CD4-positive, alpha-beta memory T cell (primary cell): ENCODE measurements around the gene SLC22A4. TPM values are rescaled to one million over a fixed set of nuclear protein-coding genes. Genes with fewer than 3 reads are reported as not detected.

Experiments used
- CTCF ChIA-PET: fragments of 350-600 bp; sonication (Branson Sonifier 250); formaldehyde crosslinking; loops from one replicate; lab custom pipeline; 2021; ENCODE audit warnings: inconsistent platforms; ENCODE audit not compliant: partially characterized antibody; lab: Charles Lee
- POLR2A ChIA-PET: fragments of 350-600 bp; sonication (Branson Sonifier 250); formaldehyde crosslinking; loops from one replicate; lab custom pipeline; 2021; ENCODE audit not compliant: partially characterized antibody; lab: Charles Lee
- DNase-seq, 5 donors: peaks; one replicate each; pipeline versions ENCODE4 v3.0.0 to v3.0.0-alpha.2; 2020 to 2022; ENCODE audit warnings: mixed read lengths in 1 of 5
- H3K27ac ChIP-seq: one replicate; pipeline ENCODE4 v1.7.0; 2013; ENCODE audit warnings: low read depth, low read length
- H3K27me3 ChIP-seq: 2 replicates; pipeline ENCODE4 v1.7.0; 2013; ENCODE audit warnings: mild to moderate bottlenecking, low read length, moderate library complexity; ENCODE audit not compliant: insufficient read depth
- H3K36me3 ChIP-seq: 2 replicates; pipeline ENCODE4 v1.7.0; 2013; ENCODE audit warnings: mild to moderate bottlenecking, low read length, moderate library complexity; ENCODE audit not compliant: insufficient read depth
- H3K4me1 ChIP-seq: 2 replicates; pipeline ENCODE4 v1.7.0; 2013; ENCODE audit warnings: mild to moderate bottlenecking, low read length, moderate library complexity; ENCODE audit not compliant: insufficient read depth
- H3K4me3 ChIP-seq, 2 donors: one replicate each; pipeline ENCODE4 v1.7.0; 2013; ENCODE audit warnings: low read length in 2 of 2, mild to moderate bottlenecking in 1 of 2
- H3K9me3 ChIP-seq, 2 donors: one replicate each; pipeline ENCODE4 v1.7.0; 2013; ENCODE audit warnings: low read length in 2 of 2, control low read depth in 1 of 2; ENCODE audit not compliant: control insufficient read depth in 1 of 2
- H3K27ac Mint-ChIP-seq, 7 donors: one replicate each; pipeline ENCODE4 v1.8.0; 2020 to 2021; ENCODE audit warnings: mixed read lengths in 7 of 7, mild to moderate bottlenecking in 6 of 7, inconsistent platforms in 3 of 7, moderate library complexity in 3 of 7
- H3K27me3 Mint-ChIP-seq, 2 donors: one replicate each; pipeline ENCODE4 v1.8.0; 2020 to 2021; ENCODE audit warnings: mixed read lengths in 2 of 2
- H3K36me3 Mint-ChIP-seq, 2 donors: one replicate each; pipeline ENCODE4 v1.8.0; 2020 to 2021; ENCODE audit warnings: mixed read lengths in 2 of 2, inconsistent platforms in 1 of 2, mild to moderate bottlenecking in 1 of 2
- H3K4me1 Mint-ChIP-seq, 4 donors: one replicate each; pipeline ENCODE4 v1.8.0; 2020 to 2021; ENCODE audit warnings: mixed read lengths in 4 of 4, mild to moderate bottlenecking in 1 of 4
- H3K4me3 Mint-ChIP-seq, 8 donors: one replicate each; pipeline ENCODE4 v1.8.0; 2020 to 2021; ENCODE audit warnings: mixed read lengths in 8 of 8, mild to moderate bottlenecking in 7 of 8, moderate library complexity in 6 of 8, inconsistent platforms in 3 of 8
- H3K9me3 Mint-ChIP-seq, 8 donors: one replicate each; pipeline ENCODE4 v1.8.0; 2020 to 2021; ENCODE audit warnings: mixed read lengths in 8 of 8, mild to moderate bottlenecking in 5 of 8, inconsistent platforms in 3 of 8, moderate library complexity in 1 of 8
- intact Hi-C: fragments of 100-400 bp; cut with micrococcal nuclease; formaldehyde crosslinking; loops from one replicate; pipeline ENCODE4 v1.15.1; 2023
- polyA plus RNA-seq, 2 donors: library from polyadenylated mRNA; unstranded; fragments of 300-500 nt; fragmentation: Illumina TruSeq; gene quantifications; one replicate each; pipeline ENCODE4 v1.2.3, GENCODE V29; 2021
- total RNA-seq, 2 experiments: library from RNA; stranded (reverse); gene quantifications; one replicate each; pipeline ENCODE4 v1.2.3, GENCODE V29; 2021

SLC22A4 gene
- total and polyA plus RNA-seq, 4 experiments from 2014 or later, result 0.22 TPM; not detected in 3

- Mint-ChIP-seq H3K27me3 (no peaks in the 10 kb centered on the region), H3K36me3 (peaks cover 0 to 2% of the 10 kb centered on the region in 2 donors), H3K9me3 (no peaks in the 10 kb centered on the region), H3K4me1 (peaks cover 13 to 32% (median 26%) of the 10 kb centered on the region in 4 donors), H3K27ac (no peak overlapping the region), H3K4me3 (peak overlapping the region in 1 of 8 donors; percentile 32)
- Histone ChIP-seq H3K4me1 (peaks cover 31% of the 10 kb centered on the region), H3K27me3 (no peaks in the 10 kb centered on the region), H3K36me3 (no peaks in the 10 kb centered on the region), H3K9me3 (no peaks in the 10 kb centered on the region), H3K4me3 (no peak overlapping the region), H3K27ac (no peak overlapping the region)
- POLR2A ChIA-PET, result no interaction called here
- DNase-seq, result no peak
- intact Hi-C loops, result no loop called here
- CTCF ChIA-PET, result interaction anchor here (1.1 to 1.7 kb wide), 4 partner anchors 8 to 128 kb away, joined by 3 to 5 read pairs (median 4); no protein-coding TSS in a partner anchor
Measured at GRCh38 chr5:132372542-132372941, 78.3 kb downstream of the SLC22A4 start.

- POLR2A ChIA-PET, result no interaction called here
- H3K27ac Mint-ChIP-seq, result no peak overlapping the region
- H3K36me3 ChIP-seq, result no peaks in the 10 kb centered on the region
Measured at GRCh38 chr5:132375957-132376356, 81.8 kb downstream of the SLC22A4 start.

GRCh38 chr5:132376694-132377641, 82.8 kb downstream of the SLC22A4 start:
- no peaks in the 10 kb centered on the region for H3K36me3 Mint-ChIP-seq
- no peaks in the 10 kb centered on the region for H3K36me3 ChIP-seq
- CTCF ChIA-PET, result interaction anchor here (2.3 kb wide), 1 partner anchor 123 kb away, joined by 15 read pairs; no protein-coding TSS in a partner anchor
- no peaks in the 10 kb centered on the region for H3K27me3 ChIP-seq
- H3K9me3 Mint-ChIP-seq, result no peaks in the 10 kb centered on the region
- no peak overlapping the region for H3K27ac ChIP-seq
- H3K9me3 ChIP-seq, result no peaks in the 10 kb centered on the region
- no peak for DNase-seq
- H3K4me1 Mint-ChIP-seq, result peaks cover 0 to 8% (median 5%) of the 10 kb centered on the region in 4 donors
- H3K4me3 Mint-ChIP-seq, result no peak overlapping the region
- H3K4me1 ChIP-seq, result peaks cover 8% of the 10 kb centered on the region
- intact Hi-C loops, result no loop called here
- no peak overlapping the region for H3K4me3 ChIP-seq
- no peak overlapping the region for H3K27ac Mint-ChIP-seq
- POLR2A ChIA-PET, result no interaction called here
- no peaks in the 10 kb centered on the region for H3K27me3 Mint-ChIP-seq

More at GRCh38 chr5:132375957-132376356, 81.8 kb downstream of the SLC22A4 start:
- CTCF ChIA-PET, result interaction anchor here (1.0 kb wide), 1 partner anchor 104 kb away, joined by 3 read pairs; no protein-coding TSS in a partner anchor
- no peaks in the 10 kb centered on the region for H3K9me3 ChIP-seq
- no peak for DNase-seq
- no peaks in the 10 kb centered on the region for H3K36me3 Mint-ChIP-seq
- no peaks in the 10 kb centered on the region for H3K9me3 Mint-ChIP-seq
- no peak overlapping the region for H3K27ac ChIP-seq
- no peak overlapping the region for H3K4me3 ChIP-seq
- intact Hi-C loops, result no loop called here
- peaks cover 8 to 18% (median 14%) of the 10 kb centered on the region in 4 donors for H3K4me1 Mint-ChIP-seq
- H3K27me3 Mint-ChIP-seq, result no peaks in the 10 kb centered on the region
- peaks cover 16% of the 10 kb centered on the region for H3K4me1 ChIP-seq
- no peak overlapping the region for H3K4me3 Mint-ChIP-seq
- no peaks in the 10 kb centered on the region for H3K27me3 ChIP-seq

GRCh38 chr5:132377738-132378137, 83.5 kb downstream of the SLC22A4 start:
- no peak for DNase-seq
- Mint-ChIP-seq H3K9me3 (no peaks in the 10 kb centered on the region), H3K27ac (no peak overlapping the region), H3K4me1 (peaks cover 0 to 3% (median 1%) of the 10 kb centered on the region in 4 donors), H3K4me3 (no peak overlapping the region), H3K27me3 (no peaks in the 10 kb centered on the region), H3K36me3 (no peaks in the 10 kb centered on the region)
- ChIA-PET POLR2A (interaction anchor here (1.3 kb wide), 1 partner anchor 9 kb away, joined by 3 read pairs; no protein-coding TSS in a partner anchor), CTCF (interaction anchor here (2.3 kb wide), 1 partner anchor 122 kb away, joined by 15 read pairs; no protein-coding TSS in a partner anchor)
- H3K27me3 ChIP-seq, result no peaks in the 10 kb centered on the region
- no peaks in the 10 kb centered on the region for H3K9me3 ChIP-seq
- no peaks in the 10 kb centered on the region for H3K36me3 ChIP-seq
- H3K4me3 ChIP-seq, result no peak overlapping the region
- H3K27ac ChIP-seq, result no peak overlapping the region
- peaks cover under 1% of the 10 kb centered on the region for H3K4me1 ChIP-seq
- intact Hi-C loops, result no loop called here

- Histone ChIP-seq H3K27me3 (no peaks in the 10 kb centered on the region), H3K27ac (no peak overlapping the region), H3K4me1 (no peaks in the 10 kb centered on the region), H3K36me3 (no peaks in the 10 kb centered on the region), H3K4me3 (no peak overlapping the region), H3K9me3 (no peaks in the 10 kb centered on the region)
- Mint-ChIP-seq H3K36me3 (no peaks in the 10 kb centered on the region), H3K4me1 (peaks cover 0 to 3% (median 0%) of the 10 kb centered on the region in 4 donors), H3K27ac (peak overlapping the region in 1 of 7 donors; percentile 35), H3K27me3 (no peaks in the 10 kb centered on the region), H3K4me3 (no peak overlapping the region), H3K9me3 (no peaks in the 10 kb centered on the region)
- intact Hi-C loops, result no loop called here
- CTCF ChIA-PET, result interaction anchor here (1.1 to 2.3 kb wide), 2 partner anchors 121 to 124 kb away, joined by 3 to 15 read pairs; no protein-coding TSS in a partner anchor
- POLR2A ChIA-PET, result interaction anchor here (1.3 kb wide), 1 partner anchor 10 kb away, joined by 3 read pairs; no protein-coding TSS in a partner anchor
- DNase-seq, result no peak
Measured at GRCh38 chr5:132378580-132378979, 84.4 kb downstream of the SLC22A4 start.

- Histone ChIP-seq H3K36me3 (no peaks in the 10 kb centered on the region), H3K27me3 (no peaks in the 10 kb centered on the region), H3K27ac (no peak overlapping the region), H3K9me3 (no peaks in the 10 kb centered on the region), H3K4me1 (peaks cover 2% of the 10 kb centered on the region), H3K4me3 (no peak overlapping the region)
- Mint-ChIP-seq H3K9me3 (no peaks in the 10 kb centered on the region), H3K27ac (peak overlapping the region in 2 of 7 donors; percentile 16 to 77), H3K36me3 (no peaks in the 10 kb centered on the region), H3K4me3 (no peak overlapping the region), H3K4me1 (peaks cover under 1 to 2% (median 1%) of the 10 kb centered on the region in 4 donors), H3K27me3 (no peaks in the 10 kb centered on the region)
- intact Hi-C loops, result loop anchor here (10.0 kb wide), 1 partner anchor 315 kb away; the partner anchor contains the start of gene IL3
- ChIA-PET CTCF (interaction anchor here (16.9 kb wide), 1 partner anchor 121 kb away, joined by 543 read pairs; no protein-coding TSS in a partner anchor), POLR2A (no interaction called here)
- DNase-seq, result no peak
Measured at GRCh38 chr5:132380047-132380446, 85.9 kb downstream of the SLC22A4 start.
